Subcutaneous adipose tissue (tissue), 4 donors: ENCODE results near the gene TMEM86A. TPM values are rescaled to one million over a fixed set of nuclear protein-coding genes. Genes with fewer than 3 reads are reported as not detected.

Experiments
- CTCF ChIP-seq: fragments of 450-650 bp; IDR thresholded peaks from one replicate; pipeline ENCODE4 v1.5.1; 2016; ENCODE audit warnings: low read depth, mild to moderate bottlenecking, control low read depth, antibody characterized with exemption, moderate library complexity
- total RNA-seq, 4 donors: library from RNA; depleted of rRNA; stranded (reverse); fragments of >200 nt; gene quantifications; one replicate each; pipeline ENCODE4 v1.1.0, GENCODE V29; 2016

The TMEM86A gene
- total RNA-seq, 4 donors from 2014 or later = 3.4 to 16.1 (median 10.1) TPM

- no peak for TF ChIP-seq CTCF
These were observed 5.6 kb downstream of the TMEM86A start for GRCh38 chr11:18704045-18704645.

- TF ChIP-seq CTCF = no peak
These were observed 6.1 kb downstream of the TMEM86A start for GRCh38 chr11:18704698-18705097.

- no peak for TF ChIP-seq CTCF
These were observed 7.2 kb downstream of the TMEM86A start for GRCh38 chr11:18705651-18706281.

- TF ChIP-seq CTCF = no peak
These were observed 8.0 kb downstream of the TMEM86A start for GRCh38 chr11:18706330-18707243.

GRCh38 chr11:18707811-18708340 lies 9.3 kb downstream of the TMEM86A start:
- TF ChIP-seq CTCF = no peak

- TF ChIP-seq CTCF = no peak
These were observed 10.8 kb downstream of the TMEM86A start for GRCh38 chr11:18709414-18709813.

- TF ChIP-seq CTCF = no peak
These were observed 12.0 kb downstream of the TMEM86A start for GRCh38 chr11:18710545-18710944.
